ENCODE measurements around the gene TEAD4.
A peak's percentile ranks its signal among the peaks of the same experiment; 100 is the strongest.

Gene TEAD4

GRCh38 chr12:3073438-3074250 lies 114.4 kb downstream of the TEAD4 start:
- CTCF ChIA-PET: interaction anchor here (0.7 to 4.7 kb wide), 32 partner anchors 10 to 727 kb away, joined by 3 to 70 read pairs (median 4); no protein-coding TSS in a partner anchor
- POLR2A ChIA-PET: no interaction called here
- TF ChIP-seq CTCF (IDR thresholded peaks at IDR 0.05; ENCODE audit: control extremely low read depth, extremely low read depth, low read depth, missing control alignments): peak; percentile 99
- peak; percentile 88 for DNase-seq (ENCODE audit: extremely low spot score)

- no peak for TF ChIP-seq CTCF (IDR thresholded peaks at IDR 0.05; ENCODE audit: control extremely low read depth, extremely low read depth, low read depth, missing control alignments)
- ChIA-PET CTCF (interaction anchor here (1.4 to 4.7 kb wide), 4 partner anchors 15 to 225 kb away, joined by 4 to 70 read pairs (median 16); no protein-coding TSS in a partner anchor), POLR2A (no interaction called here)
- DNase-seq (ENCODE audit: extremely low spot score): no peak
Measured at GRCh38 chr12:3075315-3075714, 116.1 kb downstream of the TEAD4 start.

- POLR2A ChIA-PET: no interaction called here
- no peak for TF ChIP-seq CTCF (IDR thresholded peaks at IDR 0.05; ENCODE audit: control extremely low read depth, extremely low read depth, low read depth, missing control alignments)
- peak; percentile 87 for DNase-seq (ENCODE audit: extremely low spot score)
- CTCF ChIA-PET: interaction anchor here (1.4 to 4.7 kb wide), 3 partner anchors 126 to 223 kb away, joined by 4 to 70 read pairs (median 5); no protein-coding TSS in a partner anchor
Measured at GRCh38 chr12:3076730-3077571, 117.8 kb downstream of the TEAD4 start, which contains the start of gene TSPAN9. TSPAN9 (plus strand) TSS chr12:3077379; CDS start chr12:3201194, 123,815 bp downstream.

GRCh38 chr12:3077572-3078081 lies 118.4 kb downstream of the TEAD4 start:
- ChIA-PET POLR2A (no interaction called here), CTCF (interaction anchor here (1.3 kb wide), 1 partner anchor 223 kb away, joined by 4 read pairs; no protein-coding TSS in a partner anchor)
- DNase-seq (ENCODE audit: extremely low spot score): no peak
- no peak for TF ChIP-seq CTCF (IDR thresholded peaks at IDR 0.05; ENCODE audit: control extremely low read depth, extremely low read depth, low read depth, missing control alignments)

GRCh38 chr12:3078086-3078820 lies 119.1 kb downstream of the TEAD4 start:
- TF ChIP-seq CTCF (IDR thresholded peaks at IDR 0.05; ENCODE audit: control extremely low read depth, extremely low read depth, low read depth, missing control alignments): no peak
- CTCF ChIA-PET: interaction anchor here (1.1 to 1.3 kb wide), 2 partner anchors 197 to 222 kb away, joined by 4 read pairs; no protein-coding TSS in a partner anchor
- no peak for DNase-seq (ENCODE audit: extremely low spot score)
- POLR2A ChIA-PET: no interaction called here

Measured in GM10248 (cell line).